ENCODE data around the gene STMN1.

STMN1 gene

GRCh38 chr1:25922056-25922970, 16.1 kb upstream of the STMN1 start:
- FAIRE-seq, result no peak
- DNase-seq (ENCODE audit: extremely low spot score, insufficient read length, low read depth), result no peak

- FAIRE-seq (no peak), DNase-seq (ENCODE audit: extremely low spot score, insufficient read length, low read depth) (no peak)
Measured at GRCh38 chr1:25918615-25919014, 12.4 kb upstream of the STMN1 start.

- DNase-seq (ENCODE audit: extremely low spot score, insufficient read length, low read depth), result no peak
- FAIRE-seq, result no peak
Measured at GRCh38 chr1:25917996-25918395, 11.8 kb upstream of the STMN1 start.

DNA sequence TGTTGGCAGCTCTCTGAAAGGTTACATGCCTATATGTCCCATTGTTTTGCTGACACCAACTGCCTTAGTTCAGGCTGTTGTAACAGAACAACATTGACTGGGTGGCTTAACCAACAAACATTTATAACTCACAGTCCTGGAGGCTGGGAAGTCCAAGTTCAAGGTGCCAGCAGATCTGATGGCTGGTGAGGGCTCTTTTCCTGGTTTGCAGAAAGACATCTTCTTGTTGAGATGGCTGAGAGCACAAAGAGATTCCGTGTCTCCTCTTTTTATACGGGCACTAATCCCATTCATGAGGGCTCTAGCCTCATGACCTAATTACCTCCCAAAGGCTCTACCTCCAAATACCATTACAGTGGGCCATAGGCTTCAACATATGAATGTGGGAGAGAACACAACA, 10.2 kb upstream of the STMN1 start:
- FAIRE-seq, result no peak
- DNase-seq (ENCODE audit: extremely low spot score, insufficient read length, low read depth), result no peak

- FAIRE-seq (no peak), DNase-seq (ENCODE audit: extremely low spot score, insufficient read length, low read depth) (no peak)
Measured at GRCh38 chr1:25914074-25914995, 8.1 kb upstream of the STMN1 start.

DNA sequence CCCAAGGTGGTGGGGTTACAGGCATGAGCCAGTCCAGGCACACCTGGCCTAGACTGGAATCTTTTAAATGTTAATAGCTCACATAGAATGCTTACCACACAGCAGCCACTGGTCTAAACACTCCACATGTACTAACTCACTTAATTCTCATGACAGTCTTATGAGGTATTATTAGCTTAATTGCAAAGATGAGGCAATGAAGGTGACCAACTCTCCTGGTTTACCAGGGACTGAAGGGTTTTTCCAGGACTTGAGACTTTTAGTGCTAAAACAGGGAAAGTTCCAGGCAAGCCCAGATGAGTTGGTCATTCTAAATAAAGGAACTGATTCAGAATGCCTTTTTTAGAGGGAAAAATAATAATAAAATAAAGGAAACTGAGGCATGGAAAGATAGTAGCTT, 7.0 kb upstream of the STMN1 start:
- FAIRE-seq (no peak), DNase-seq (ENCODE audit: extremely low spot score, insufficient read length, low read depth) (no peak)

- no peak for FAIRE-seq
- no peak for DNase-seq (ENCODE audit: extremely low spot score, insufficient read length, low read depth)
Measured at GRCh38 chr1:25912076-25912831, 6.0 kb upstream of the STMN1 start.

- DNase-seq (ENCODE audit: extremely low spot score, insufficient read length, low read depth), result no peak
- no peak for FAIRE-seq
Measured at GRCh38 chr1:25911162-25911561, 4.9 kb upstream of the STMN1 start.

DNA sequence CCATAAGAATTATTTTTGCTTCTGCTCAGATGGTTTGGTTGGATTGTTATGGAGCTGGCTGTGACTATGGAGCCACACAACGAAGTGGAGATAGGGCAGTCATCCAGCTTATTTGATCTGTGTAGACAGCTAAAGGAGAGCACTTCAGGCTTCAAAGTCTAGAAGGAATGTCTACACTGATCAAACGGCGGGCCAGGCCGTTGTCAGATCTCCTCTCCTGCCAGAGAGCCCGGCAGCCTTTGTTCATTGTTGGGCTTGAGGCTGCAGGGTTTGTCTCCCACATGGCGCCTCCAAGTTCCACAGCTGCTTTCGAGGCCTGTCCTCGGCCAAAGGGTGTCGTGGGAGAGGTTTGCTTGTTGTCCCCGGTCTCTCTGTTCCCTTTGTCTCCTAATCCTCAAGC, 2.8 kb upstream of the STMN1 start:
- FAIRE-seq (no peak), DNase-seq (ENCODE audit: extremely low spot score, insufficient read length, low read depth) (no peak)

- no peak for FAIRE-seq
- DNase-seq (ENCODE audit: extremely low spot score, insufficient read length, low read depth), result no peak
Measured at GRCh38 chr1:25908161-25908560, 1.9 kb upstream of the STMN1 start.

DNA sequence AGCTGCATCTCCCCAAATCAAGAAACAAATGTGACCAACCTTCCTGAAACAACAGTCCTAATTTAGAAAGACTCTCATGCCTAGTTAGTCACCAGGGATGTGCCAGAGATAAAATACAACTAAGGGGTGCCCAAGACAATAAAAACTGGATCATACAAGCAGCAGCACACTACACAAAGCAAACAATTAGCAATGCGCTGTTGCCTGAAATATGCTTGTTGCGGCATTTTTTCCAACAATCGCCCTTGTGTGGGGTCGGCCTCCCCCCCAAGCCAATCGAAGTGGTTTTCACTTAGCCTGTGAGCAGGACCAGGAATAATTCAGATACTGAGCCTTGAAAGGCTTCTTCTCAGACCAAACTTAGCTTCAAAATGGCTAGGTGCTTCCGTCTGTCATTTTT, 1.4 kb upstream of the STMN1 start:
- no peak for FAIRE-seq
- DNase-seq (ENCODE audit: extremely low spot score, insufficient read length, low read depth), result no peak

- FAIRE-seq, result no peak
- no peak for DNase-seq (ENCODE audit: extremely low spot score, insufficient read length, low read depth)
Measured at GRCh38 chr1:25906644-25907300, 553 bp upstream of the STMN1 start.

- DNase-seq (ENCODE audit: extremely low spot score, insufficient read length, low read depth) (peak; percentile 94), FAIRE-seq (peak; percentile 86)
Measured at GRCh38 chr1:25904943-25905679, 1.1 kb downstream of the STMN1 start.

DNA sequence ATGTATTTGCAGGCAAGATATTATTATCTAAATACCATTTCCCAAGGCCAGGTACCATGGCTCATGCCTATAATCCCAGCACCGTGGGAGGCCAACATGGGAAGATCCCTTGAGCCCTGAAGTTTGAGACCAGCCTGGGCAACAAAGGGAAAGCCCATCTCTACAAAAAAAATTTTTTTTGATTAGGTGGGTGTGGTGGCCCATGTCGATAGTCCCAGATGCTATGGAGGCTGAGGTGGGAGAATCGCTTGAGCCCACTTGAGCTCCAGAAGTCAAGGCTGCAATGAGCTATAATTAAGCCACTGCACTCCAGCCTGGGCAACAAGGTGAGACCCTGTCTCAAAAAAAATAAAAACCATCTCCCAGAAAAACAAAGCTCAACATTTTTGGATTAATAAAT, 2.2 kb downstream of the STMN1 start:
- FAIRE-seq (no peak), DNase-seq (ENCODE audit: extremely low spot score, insufficient read length, low read depth) (no peak)

DNA sequence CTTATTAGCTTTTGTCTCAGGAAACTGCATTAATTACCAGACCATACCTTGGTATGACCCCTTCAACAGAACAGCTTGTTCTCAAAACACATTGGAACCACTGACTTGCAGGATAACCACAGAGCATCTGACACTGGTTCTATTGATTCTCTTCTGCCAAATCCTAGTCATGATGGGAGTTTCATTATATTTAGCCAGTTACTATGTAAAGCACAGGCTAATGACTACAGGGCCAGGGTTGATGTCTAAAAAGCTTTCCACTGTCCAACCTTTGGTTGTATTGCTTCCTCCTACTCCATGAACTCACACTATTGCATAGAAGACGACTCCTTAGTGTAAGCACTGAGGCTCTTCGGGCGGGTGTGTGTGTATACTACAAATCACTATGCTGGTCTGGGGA, 3.8 kb downstream of the STMN1 start:
- FAIRE-seq, result no peak

DNA sequence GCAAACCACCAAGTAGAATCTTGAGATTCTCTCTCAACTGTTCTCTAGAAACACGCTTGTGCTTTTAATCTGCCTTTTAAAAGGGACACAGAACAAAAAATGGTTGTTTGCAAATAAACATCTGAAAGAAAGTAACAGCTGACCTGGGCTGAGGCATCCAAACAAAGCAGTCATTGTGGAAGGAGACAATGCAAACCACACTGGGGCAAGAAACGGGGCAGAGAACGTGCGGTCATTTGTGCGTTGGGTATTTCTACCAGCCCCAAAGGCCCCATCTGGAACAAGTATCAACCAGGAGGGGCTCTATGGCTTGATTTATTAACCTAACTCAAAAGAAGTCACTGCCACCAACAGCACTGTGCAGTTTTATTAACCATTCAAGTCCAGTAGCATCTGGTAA, 6.0 kb downstream of the STMN1 start:
- DNase-seq (ENCODE audit: extremely low spot score, insufficient read length, low read depth) (no peak), FAIRE-seq (no peak)

More for the DNA sequence above, 3.8 kb downstream of the STMN1 start:
- DNase-seq (ENCODE audit: extremely low spot score, insufficient read length, low read depth), result no peak

DNA sequence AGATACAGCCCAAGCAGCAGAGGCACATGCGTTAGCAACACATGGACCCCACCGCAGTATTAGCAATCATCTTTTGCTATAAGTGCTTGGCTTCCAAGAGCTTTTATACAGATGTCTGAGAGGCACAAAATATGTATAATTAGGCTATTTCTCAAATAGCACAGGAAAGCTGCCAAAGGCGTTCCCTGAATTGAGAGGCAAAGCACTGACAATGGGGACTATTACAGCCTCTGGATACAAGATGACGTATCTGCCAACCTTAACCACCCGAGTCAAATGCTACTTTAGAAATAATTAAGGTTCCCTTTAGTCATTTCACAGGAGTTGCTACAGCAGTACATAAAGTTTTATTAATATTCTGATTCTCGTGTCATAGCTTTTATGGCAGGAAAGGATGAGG, 6.4 kb downstream of the STMN1 start:
- no peak for DNase-seq (ENCODE audit: extremely low spot score, insufficient read length, low read depth)
- no peak for FAIRE-seq

DNA sequence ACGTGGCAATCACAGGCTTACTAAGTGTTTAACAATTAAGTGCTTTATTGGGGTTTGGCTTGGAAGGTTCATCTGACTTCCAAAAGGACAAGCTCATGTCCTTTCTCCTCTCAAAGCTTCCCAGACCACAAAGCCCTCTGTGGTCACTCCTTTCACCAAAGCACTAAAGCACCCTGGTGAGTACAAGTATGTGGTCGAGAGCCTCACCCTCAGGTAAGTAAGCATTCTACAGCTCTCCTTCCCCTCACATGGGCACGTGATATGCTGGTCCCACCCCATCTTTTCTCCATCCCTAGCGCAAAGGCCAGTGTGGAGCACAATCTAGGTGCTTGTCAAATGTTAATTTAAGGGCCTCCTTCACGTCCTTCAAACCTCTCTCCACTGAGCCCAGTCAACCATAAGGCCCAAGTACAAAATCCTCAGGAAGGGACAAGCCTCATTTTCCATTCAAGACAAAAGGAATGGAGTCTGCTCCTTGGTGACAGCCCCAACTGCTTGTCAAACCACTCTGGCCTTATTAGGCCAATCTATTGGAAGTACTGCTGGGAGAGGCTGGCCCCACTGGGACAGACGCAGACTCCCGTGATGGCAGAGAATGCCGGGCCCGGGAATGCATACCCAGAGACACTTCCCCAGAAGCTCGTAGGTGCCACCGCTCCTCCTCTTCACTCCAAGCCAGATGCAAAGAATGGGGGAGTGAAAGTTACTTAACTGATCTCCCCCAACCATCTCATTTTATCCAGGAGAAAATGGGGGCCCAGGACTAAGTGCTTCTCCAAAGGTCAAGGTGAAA, 7.8 kb downstream of the STMN1 start:
- DNase-seq (ENCODE audit: extremely low spot score, insufficient read length, low read depth) (no peak), FAIRE-seq (no peak)

All from GM18507 (cell line).